ENCODE measurements around the gene ANKIB1.

DNA sequence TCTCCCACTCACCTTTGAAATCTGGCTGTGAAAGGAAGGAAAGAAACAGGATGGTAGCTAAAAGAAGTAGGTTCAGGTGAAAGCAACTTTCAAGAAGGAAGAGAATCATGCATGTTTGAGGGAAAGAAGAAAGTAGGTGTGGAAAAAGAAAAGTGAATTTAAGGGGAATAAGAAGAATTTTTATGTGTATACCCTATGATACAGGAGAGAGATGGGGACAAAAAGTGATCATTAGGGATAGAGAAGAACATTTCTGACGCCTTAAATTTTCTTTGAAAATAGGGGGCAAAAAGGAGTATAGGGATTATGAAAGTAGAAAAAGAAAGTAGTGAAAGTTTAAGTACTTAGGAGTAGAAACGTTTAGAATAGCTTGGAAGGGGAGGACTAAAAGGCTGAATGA lies 15.2 kb upstream of the ANKIB1 start:
- TF ChIP-seq, protein P1, sequence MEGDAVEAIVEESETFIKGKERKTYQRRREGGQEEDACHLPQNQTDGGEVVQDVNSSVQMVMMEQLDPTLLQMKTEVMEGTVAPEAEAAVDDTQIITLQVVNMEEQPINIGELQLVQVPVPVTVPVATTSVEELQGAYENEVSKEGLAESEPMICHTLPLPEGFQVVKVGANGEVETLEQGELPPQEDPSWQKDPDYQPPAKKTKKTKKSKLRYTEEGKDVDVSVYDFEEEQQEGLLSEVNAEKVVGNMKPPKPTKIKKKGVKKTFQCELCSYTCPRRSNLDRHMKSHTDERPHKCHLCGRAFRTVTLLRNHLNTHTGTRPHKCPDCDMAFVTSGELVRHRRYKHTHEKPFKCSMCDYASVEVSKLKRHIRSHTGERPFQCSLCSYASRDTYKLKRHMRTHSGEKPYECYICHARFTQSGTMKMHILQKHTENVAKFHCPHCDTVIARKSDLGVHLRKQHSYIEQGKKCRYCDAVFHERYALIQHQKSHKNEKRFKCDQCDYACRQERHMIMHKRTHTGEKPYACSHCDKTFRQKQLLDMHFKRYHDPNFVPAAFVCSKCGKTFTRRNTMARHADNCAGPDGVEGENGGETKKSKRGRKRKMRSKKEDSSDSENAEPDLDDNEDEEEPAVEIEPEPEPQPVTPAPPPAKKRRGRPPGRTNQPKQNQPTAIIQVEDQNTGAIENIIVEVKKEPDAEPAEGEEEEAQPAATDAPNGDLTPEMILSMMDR (IDR thresholded peaks at IDR 0.05) = no peak
- no peak for TF ChIP-seq EP300 (IDR thresholded peaks at IDR 0.05)

Measured in tibial nerve (tissue), 4 donors.